GM20000 (cell line): ENCODE measurements around the gene DNASE1.
"Not testable (repeated sequence)": the region's sequence is repeated elsewhere in the genome, so short reads cannot be mapped to it uniquely, and the experiment has no call there.

Experiments
- DNase-seq: peaks from one replicate; pipeline ENCODE4 v3.0.0; 2012; ENCODE audit warnings: low spot score
- TF ChIP-seq, protein P1 (sequence below): IDR thresholded peaks from 2 replicates; pipeline ENCODE4 v1.5.1; 2012; ENCODE audit warnings: mild to moderate bottlenecking, control low read depth; ENCODE audit errors: extremely low read depth, missing control alignments

The DNASE1 gene, protein sequence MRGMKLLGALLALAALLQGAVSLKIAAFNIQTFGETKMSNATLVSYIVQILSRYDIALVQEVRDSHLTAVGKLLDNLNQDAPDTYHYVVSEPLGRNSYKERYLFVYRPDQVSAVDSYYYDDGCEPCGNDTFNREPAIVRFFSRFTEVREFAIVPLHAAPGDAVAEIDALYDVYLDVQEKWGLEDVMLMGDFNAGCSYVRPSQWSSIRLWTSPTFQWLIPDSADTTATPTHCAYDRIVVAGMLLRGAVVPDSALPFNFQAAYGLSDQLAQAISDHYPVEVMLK

DNA sequence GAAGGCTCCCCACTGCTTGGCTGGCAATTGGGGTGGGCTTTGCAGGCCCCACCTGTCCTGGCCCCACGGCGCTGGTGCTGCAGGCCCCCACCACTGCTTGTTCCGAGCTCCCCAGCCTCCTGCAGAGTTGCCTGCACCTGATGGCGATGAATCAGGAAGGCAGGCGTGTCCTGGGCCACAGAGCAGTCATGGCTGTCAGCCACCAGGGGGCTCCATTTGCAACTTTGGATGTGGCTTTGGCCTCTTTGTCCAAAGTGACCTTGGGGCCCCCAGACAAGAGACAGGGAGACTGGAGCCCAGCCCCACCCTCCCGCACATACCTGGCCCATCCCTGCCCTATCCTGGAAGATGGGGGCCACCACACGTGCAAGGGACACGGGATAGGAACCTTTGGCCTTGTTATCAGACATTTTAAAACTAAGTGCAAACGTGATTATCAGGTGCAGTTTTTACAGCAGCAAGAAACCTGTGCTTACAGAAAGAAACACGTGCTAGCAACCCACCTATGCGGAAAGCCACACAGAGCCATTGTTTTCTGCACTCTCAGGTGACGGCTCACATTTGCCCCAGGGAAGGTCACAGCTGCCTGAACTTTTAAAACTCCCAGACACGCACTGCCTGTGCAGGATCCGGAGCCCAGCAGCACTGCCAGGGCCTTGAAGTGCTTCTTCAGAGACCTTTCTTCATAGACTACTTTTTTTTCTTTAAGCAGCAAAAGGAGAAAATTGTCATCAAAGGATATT, at the start of gene DNASE1:
DNASE1 (plus strand) TSS at position 443 of the 743 bp plus-strand sequence. CDS start 683 bp downstream, outside the sequence.
- TF ChIP-seq, protein P1, sequence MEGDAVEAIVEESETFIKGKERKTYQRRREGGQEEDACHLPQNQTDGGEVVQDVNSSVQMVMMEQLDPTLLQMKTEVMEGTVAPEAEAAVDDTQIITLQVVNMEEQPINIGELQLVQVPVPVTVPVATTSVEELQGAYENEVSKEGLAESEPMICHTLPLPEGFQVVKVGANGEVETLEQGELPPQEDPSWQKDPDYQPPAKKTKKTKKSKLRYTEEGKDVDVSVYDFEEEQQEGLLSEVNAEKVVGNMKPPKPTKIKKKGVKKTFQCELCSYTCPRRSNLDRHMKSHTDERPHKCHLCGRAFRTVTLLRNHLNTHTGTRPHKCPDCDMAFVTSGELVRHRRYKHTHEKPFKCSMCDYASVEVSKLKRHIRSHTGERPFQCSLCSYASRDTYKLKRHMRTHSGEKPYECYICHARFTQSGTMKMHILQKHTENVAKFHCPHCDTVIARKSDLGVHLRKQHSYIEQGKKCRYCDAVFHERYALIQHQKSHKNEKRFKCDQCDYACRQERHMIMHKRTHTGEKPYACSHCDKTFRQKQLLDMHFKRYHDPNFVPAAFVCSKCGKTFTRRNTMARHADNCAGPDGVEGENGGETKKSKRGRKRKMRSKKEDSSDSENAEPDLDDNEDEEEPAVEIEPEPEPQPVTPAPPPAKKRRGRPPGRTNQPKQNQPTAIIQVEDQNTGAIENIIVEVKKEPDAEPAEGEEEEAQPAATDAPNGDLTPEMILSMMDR = peak; percentile 60
- DNase-seq = peak; percentile 80

DNA sequence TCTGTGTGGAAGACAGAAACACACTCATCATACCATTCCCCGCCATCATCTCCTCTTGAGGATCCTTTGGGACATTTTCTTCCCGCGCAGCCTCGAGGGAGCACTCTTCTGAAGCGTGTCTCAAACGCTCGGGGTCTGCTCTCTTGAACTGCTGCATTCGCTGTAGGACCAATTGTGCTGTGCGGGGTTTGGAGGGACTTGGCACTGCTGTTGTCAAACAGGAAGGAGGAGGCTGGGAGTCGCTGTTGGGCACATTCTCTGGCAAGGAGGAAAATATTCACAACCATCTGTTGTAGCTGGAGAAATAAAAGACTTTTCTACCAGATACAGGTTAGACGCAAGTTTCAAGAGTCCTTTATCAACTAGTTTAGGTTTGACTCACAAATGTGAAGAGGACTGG, 48.0 kb upstream of the DNASE1 start:
- no peak for DNase-seq
- TF ChIP-seq, protein P1 = no peak

DNA sequence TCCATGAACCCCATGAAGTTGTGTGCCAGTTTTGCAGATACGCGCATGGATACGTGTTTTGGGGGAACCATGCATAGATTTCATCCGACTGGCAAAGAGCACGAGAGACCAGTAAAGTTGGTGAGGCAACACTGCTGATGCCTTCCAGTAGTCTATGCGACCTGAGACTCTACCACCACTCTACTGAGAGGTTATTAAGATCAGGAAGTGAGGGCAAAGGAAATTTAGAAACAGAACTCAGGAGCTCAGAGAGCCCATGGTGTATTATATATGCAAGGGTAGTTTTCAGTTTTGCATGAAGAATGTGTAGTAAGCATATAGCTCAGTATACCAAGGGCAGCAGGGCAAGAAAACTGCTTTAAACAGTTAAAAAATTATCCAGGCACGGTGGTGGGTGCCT, 47.3 kb upstream of the DNASE1 start:
- DNase-seq = no peak
- TF ChIP-seq, protein P1 = no peak

DNA sequence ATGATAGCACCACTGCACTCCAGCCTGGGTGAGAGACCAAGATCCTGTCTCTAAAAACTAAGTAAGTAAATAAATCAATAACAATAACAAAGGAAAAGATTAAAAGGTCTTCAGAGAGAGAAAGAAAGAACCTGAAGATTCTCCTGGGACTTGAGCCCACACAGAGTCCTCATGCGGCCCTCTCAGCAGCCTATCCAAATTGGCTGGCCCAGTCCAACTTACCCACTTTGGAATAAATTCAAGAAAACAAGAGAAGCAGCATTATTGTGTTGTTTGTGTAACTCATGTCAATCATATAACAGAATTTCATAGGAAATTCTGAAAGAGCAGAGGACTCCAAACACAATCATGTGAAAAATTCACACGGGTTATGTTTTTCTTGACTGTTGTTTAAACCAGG, 46.9 kb upstream of the DNASE1 start:
- DNase-seq = no peak
- TF ChIP-seq, protein P1 = no peak

DNA sequence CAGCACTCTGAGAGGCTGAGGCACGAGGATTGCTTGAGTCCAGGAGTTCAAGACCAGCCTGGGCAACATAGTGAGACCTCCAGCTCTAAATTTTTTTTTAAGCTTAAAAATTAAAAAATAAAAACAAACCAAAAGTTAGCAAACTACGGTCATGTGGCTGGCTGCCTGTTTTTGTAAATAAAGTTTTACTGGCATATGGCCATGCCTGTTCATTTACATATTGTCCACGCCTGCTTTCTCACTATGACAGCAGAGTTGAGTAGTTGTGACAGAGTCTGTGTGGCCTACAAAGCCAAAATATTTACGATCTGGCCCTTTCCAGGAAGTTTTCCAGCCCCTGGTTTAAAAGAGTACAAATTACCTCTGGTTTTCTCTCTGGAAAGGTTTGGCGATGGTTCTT, 46.4 kb upstream of the DNASE1 start:
- TF ChIP-seq, protein P1 = no peak
- DNase-seq = no peak

DNA sequence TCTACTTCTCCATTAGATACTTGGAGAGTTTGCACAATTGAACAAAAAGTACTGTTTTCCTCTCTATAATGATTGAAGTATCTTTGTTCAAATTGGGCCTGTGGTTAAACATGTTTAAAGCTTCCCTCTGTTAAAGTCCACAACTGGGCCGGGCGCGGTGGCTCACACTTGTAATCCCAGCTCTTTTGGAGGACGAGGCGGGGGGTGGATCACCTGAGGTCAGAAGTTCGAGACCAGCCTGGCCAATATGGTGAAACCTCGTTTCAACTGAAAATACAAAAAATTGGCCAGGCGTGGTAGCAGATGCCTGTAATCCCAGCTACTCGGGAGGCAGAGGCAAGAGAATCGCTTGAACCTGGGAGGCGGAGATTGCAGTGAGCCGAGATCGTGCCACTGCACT, 45.5 kb upstream of the DNASE1 start:
- DNase-seq = not testable (repeated sequence)

DNA sequence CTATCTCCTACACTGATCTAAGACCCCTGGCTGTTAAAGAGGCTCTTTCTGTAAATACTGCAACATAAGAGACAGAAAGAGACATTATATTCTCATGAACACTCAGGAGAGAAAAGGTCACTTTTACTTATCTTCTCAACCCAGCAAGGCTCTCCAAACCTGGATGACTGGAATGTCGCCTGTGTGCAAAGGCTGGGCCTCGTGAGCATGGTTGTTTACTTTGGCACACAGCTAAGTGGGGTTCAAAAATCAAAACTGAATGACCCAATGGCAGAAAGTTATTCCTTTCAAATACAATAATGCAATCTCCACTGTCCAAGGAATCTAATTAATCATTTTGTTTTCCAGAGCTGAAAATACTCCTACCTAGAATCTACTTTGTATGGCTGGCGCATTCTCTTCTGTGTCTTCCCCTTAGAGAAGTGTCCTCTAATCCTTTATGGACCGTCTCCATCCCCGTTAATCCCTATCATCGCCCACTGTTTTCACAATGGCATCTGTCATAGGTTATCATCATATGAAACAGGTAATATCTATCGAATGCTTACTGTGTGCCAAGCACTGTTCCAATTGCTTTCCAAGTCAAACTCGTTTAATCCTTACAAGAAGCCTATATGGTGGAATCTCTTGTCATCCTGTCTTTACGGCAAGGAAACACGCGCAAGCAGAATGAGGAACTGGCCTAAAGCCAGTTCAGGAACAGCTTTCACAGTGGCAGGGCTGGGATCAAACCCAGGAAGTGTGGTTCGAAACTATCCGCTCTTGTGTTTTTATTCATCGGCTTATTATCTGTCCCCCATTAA, 44.4 kb upstream of the DNASE1 start:
- no peak for DNase-seq
- TF ChIP-seq, protein P1 = no peak
